SK-N-SH (cell line): ENCODE measurements around the gene ELOVL2. TPM values are rescaled to one million over a fixed set of nuclear protein-coding genes. Genes with fewer than 3 reads are reported as not detected.

Experiments used
- CTCF ChIA-PET: fragments of 300-600, 350-600 bp; formaldehyde crosslinking; extraction: SDS; loops from one replicate; lab custom pipeline; 2021; lab: Yijun Ruan, JAX
- POLR2A ChIA-PET: fragments of 350-600 bp; sonication (Branson Sonifier 250); formaldehyde crosslinking; extraction: SDS; loops from one replicate; lab custom pipeline; 2020; ENCODE audit warnings: antibody characterized with exemption, inconsistent platforms; lab: Yijun Ruan, JAX
- DNase-seq: peaks from one replicate; pipeline ENCODE4 v3.0.0; 2012
- H2AFZ ChIP-seq: fragments of 200-600 bp; sonication (generic); 2 replicates; pipeline ENCODE4 v1.8.1; 2016; ENCODE audit warnings: antibody characterized with exemption, mild to moderate bottlenecking, low read depth
- H3F3A ChIP-seq: fragments of 200-600 bp; sonication (generic); replicated peaks from 2 replicates; pipeline ENCODE3; 2016; ENCODE audit warnings: antibody characterized with exemption, mild to moderate bottlenecking; ENCODE audit not compliant: insufficient read depth
- H3K27ac ChIP-seq, 2 experiments: fragments of 200-500 bp in 1 of 2; fragments of 200-600 bp in 1 of 2; sonication (Bioruptor generic) in 1 of 2; sonication (generic), shearing (Covaris generic) in 1 of 2; 2 replicates each; pipeline versions ENCODE4 v1.5.1 to v1.6.1; 2014 to 2016; ENCODE audit warnings: low read depth in 2 of 2, inconsistent platforms in 1 of 2, low read length in 1 of 2, mild to moderate bottlenecking in 1 of 2, mixed read lengths in 1 of 2
- H3K27me3 ChIP-seq: fragments of 200-600 bp; sonication (generic), shearing (Covaris generic); 2 replicates; pipeline ENCODE4 v1.6.1; 2016; ENCODE audit warnings: mixed run types; ENCODE audit not compliant: insufficient read depth
- H3K36me3 ChIP-seq, 2 experiments: fragments of 200-500 bp in 1 of 2; fragments of 200-600 bp in 1 of 2; sonication (Bioruptor generic) in 1 of 2; sonication (generic) in 1 of 2; replicated peaks in 1 of 2; 2 replicates each; pipeline versions ENCODE3 to v1.5.1; 2014 to 2016; ENCODE audit warnings: low read length in 1 of 2, mild to moderate bottlenecking in 1 of 2; ENCODE audit not compliant: insufficient read depth in 2 of 2, control insufficient read depth in 1 of 2
- H3K4me1 ChIP-seq, 2 experiments: fragments of 200-500 bp in 1 of 2; fragments of 200-600 bp in 1 of 2; sonication (Bioruptor generic) in 1 of 2; sonication (generic), shearing (Covaris generic) in 1 of 2; 2 replicates each; pipeline versions ENCODE4 v1.5.1 to v1.6.1; 2014 to 2016; ENCODE audit warnings: low read depth in 1 of 2, low read length in 1 of 2, mixed run types in 1 of 2; ENCODE audit not compliant: insufficient read depth in 2 of 2, control insufficient read depth in 1 of 2
- H3K4me2 ChIP-seq: fragments of 200-600 bp; sonication (generic), shearing (Covaris generic); 2 replicates; pipeline ENCODE4 v1.6.1; 2017; ENCODE audit warnings: mixed run types
- H3K4me3 ChIP-seq, 2 experiments: fragments of 200-500 bp in 1 of 2; fragments of 200-600 bp in 1 of 2; sonication (Bioruptor generic) in 1 of 2; sonication (generic), shearing (Covaris generic) in 1 of 2; 2 replicates each; pipeline versions ENCODE4 v1.5.1 to v1.8.1; 2014 to 2016; ENCODE audit warnings: low read depth in 2 of 2, inconsistent platforms in 1 of 2, low read length in 1 of 2, mild to moderate bottlenecking in 1 of 2, mixed read lengths in 1 of 2, moderate library complexity in 1 of 2
- H3K79me2 ChIP-seq: fragments of 200-600 bp; sonication (generic); 2 replicates; pipeline ENCODE4 v1.8.1; 2017; ENCODE audit warnings: mild to moderate bottlenecking; ENCODE audit not compliant: insufficient read depth
- H3K9ac ChIP-seq: fragments of 200-600 bp; sonication (generic); 2 replicates; pipeline ENCODE4 v1.6.1; 2017; ENCODE audit warnings: mixed run types
- H3K9me2 ChIP-seq: fragments of 200-600 bp; sonication (generic); 2 replicates; pipeline ENCODE4 v1.6.1; 2017; ENCODE audit warnings: mixed run types
- H3K9me3 ChIP-seq: fragments of 200-600 bp; sonication (generic); 2 replicates; pipeline ENCODE4 v1.6.1; 2017; ENCODE audit warnings: mixed run types, mild to moderate bottlenecking, moderate library complexity
- H4K20me1 ChIP-seq: fragments of 200-600 bp; sonication (generic); 2 replicates; pipeline ENCODE4 v1.6.1; 2017; ENCODE audit warnings: mild to moderate bottlenecking, mixed run types; ENCODE audit not compliant: insufficient read depth
- CHD2 ChIP-seq: fragments of 150-350 bp; IDR thresholded peaks from 2 replicates; pipeline ENCODE4 v1.6.1; 2018; ENCODE audit warnings: low read length; ENCODE audit not compliant: partially characterized antibody
- ELF1 ChIP-seq: IDR thresholded peaks from 2 replicates; pipeline ENCODE4 v1.4.0; 2012
- FOSL2 ChIP-seq: IDR thresholded peaks from 2 replicates; pipeline ENCODE4 v1.4.0; 2012; ENCODE audit warnings: low read depth, mild to moderate bottlenecking, moderate library complexity, borderline replicate concordance
- FOXJ3 ChIP-seq: sonication (generic); formaldehyde crosslinking; IDR thresholded peaks from 2 replicates; pipeline ENCODE4 v1.5.1; 2020; ENCODE audit warnings: mild to moderate bottlenecking, missing genetic modification reagents
- FOXM1 ChIP-seq: IDR thresholded peaks from 2 replicates; pipeline ENCODE4 v1.4.0; 2012; ENCODE audit warnings: low read depth, mild to moderate bottlenecking
- GABPA ChIP-seq: IDR thresholded peaks from 2 replicates; pipeline ENCODE4 v1.4.0; 2012; ENCODE audit warnings: low read depth, mild to moderate bottlenecking
- GATA2 ChIP-seq: sonication (generic); formaldehyde crosslinking; IDR thresholded peaks from 2 replicates; pipeline ENCODE4 v1.5.0; 2020; ENCODE audit warnings: mild to moderate bottlenecking, missing genetic modification reagents
- MAX ChIP-seq: IDR thresholded peaks from 2 replicates; pipeline ENCODE4 v1.4.0; 2012; ENCODE audit warnings: low read depth
- NFIC ChIP-seq: IDR thresholded peaks from 2 replicates; pipeline ENCODE4 v1.4.0; 2012; ENCODE audit warnings: borderline replicate concordance
- POLR2AphosphoS5 ChIP-seq: IDR thresholded peaks from 2 replicates; pipeline ENCODE4 v1.6.1; 2012; ENCODE audit warnings: low read depth, low read length
- RCOR1 ChIP-seq: fragments of 150-350 bp; IDR thresholded peaks from 2 replicates; pipeline ENCODE4 v1.6.1; 2017; ENCODE audit warnings: antibody characterized with exemption, low read length
- RFX5 ChIP-seq: IDR thresholded peaks from 2 replicates; pipeline ENCODE4 v1.6.1; 2012; ENCODE audit warnings: mild to moderate bottlenecking, improper control_type of control experiment, low read length
- RXRA ChIP-seq: IDR thresholded peaks from 2 replicates; pipeline ENCODE4 v1.4.0; 2012; ENCODE audit warnings: low read depth, mild to moderate bottlenecking, borderline replicate concordance
- YY1 ChIP-seq: IDR thresholded peaks from 2 replicates; pipeline ENCODE4 v1.4.0; 2012; ENCODE audit warnings: low read depth, mild to moderate bottlenecking
- ZBTB33 ChIP-seq: IDR thresholded peaks from 2 replicates; pipeline ENCODE4 v1.4.0; 2012; ENCODE audit warnings: low read depth, borderline replicate concordance
- WGBS: methylation state at CpG from one replicate; pipeline ENCODE4 v1.1.6; 2017; ENCODE audit warnings: low lambda C conversion rate; 5-methylcytosine and 5-hydroxymethylcytosine counted together
- polyA plus RNA-seq, 3 experiments: library from polyadenylated mRNA; depleted of rRNA; stranded (reverse); fragments of >200 nt; gene quantifications; 2 replicates each; pipeline ENCODE4 v1.2.3, GENCODE V29; 2012
- TF ChIP-seq, protein P1 (sequence below): IDR thresholded peaks from 2 replicates; pipeline ENCODE4; 2012
- TF ChIP-seq, protein P2 (sequence below): fragments of 200-600 bp; sonication (generic); IDR thresholded peaks from 2 replicates; pipeline ENCODE4 v1.6.1; 2017; ENCODE audit warnings: antibody characterized with exemption, mild to moderate bottlenecking, moderate library complexity
- TF ChIP-seq, protein P3 (sequence below): fragments of 150-350 bp; IDR thresholded peaks from 2 replicates; pipeline ENCODE4 v1.6.1; 2017; ENCODE audit warnings: antibody characterized with exemption, low read length, low read depth, borderline replicate concordance
- TF ChIP-seq, protein P4 (sequence below): IDR thresholded peaks from 2 replicates; pipeline ENCODE4 v1.4.0; 2012; ENCODE audit warnings: low read depth, borderline replicate concordance

The ELOVL2 gene
- polyA plus RNA-seq, 1 of the 3 experiments (the other 2 are of a cell fraction), result 0.39 TPM

- no peaks in the 10 kb centered on the region for H3K79me2 ChIP-seq
- POLR2A ChIA-PET, result no interaction called here
- no peaks in the 10 kb centered on the region for H4K20me1 ChIP-seq
- H3K4me3 ChIP-seq, result no peak overlapping the region
- H3F3A ChIP-seq, result no peaks in the 10 kb centered on the region
- TF ChIP-seq FOSL2 (no peak), NFIC (no peak), GABPA (no peak), FOXM1 (no peak), RXRA (no peak), CHD2 (no peak), ZBTB33 (no peak), RFX5 (no peak), ELF1 (no peak), POLR2AphosphoS5 (no peak), FOXJ3 (CRISPR knock-in tag) (no peak), RCOR1 (no peak), YY1 (no peak), GATA2 (CRISPR knock-in tag) (no peak), MAX (no peak)
- TF ChIP-seq, protein P1, sequence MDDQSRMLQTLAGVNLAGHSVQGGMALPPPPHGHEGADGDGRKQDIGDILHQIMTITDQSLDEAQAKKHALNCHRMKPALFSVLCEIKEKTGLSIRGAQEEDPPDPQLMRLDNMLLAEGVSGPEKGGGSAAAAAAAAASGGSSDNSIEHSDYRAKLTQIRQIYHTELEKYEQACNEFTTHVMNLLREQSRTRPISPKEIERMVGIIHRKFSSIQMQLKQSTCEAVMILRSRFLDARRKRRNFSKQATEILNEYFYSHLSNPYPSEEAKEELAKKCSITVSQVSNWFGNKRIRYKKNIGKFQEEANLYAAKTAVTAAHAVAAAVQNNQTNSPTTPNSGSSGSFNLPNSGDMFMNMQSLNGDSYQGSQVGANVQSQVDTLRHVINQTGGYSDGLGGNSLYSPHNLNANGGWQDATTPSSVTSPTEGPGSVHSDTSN, result no peak
- TF ChIP-seq, protein P2, sequence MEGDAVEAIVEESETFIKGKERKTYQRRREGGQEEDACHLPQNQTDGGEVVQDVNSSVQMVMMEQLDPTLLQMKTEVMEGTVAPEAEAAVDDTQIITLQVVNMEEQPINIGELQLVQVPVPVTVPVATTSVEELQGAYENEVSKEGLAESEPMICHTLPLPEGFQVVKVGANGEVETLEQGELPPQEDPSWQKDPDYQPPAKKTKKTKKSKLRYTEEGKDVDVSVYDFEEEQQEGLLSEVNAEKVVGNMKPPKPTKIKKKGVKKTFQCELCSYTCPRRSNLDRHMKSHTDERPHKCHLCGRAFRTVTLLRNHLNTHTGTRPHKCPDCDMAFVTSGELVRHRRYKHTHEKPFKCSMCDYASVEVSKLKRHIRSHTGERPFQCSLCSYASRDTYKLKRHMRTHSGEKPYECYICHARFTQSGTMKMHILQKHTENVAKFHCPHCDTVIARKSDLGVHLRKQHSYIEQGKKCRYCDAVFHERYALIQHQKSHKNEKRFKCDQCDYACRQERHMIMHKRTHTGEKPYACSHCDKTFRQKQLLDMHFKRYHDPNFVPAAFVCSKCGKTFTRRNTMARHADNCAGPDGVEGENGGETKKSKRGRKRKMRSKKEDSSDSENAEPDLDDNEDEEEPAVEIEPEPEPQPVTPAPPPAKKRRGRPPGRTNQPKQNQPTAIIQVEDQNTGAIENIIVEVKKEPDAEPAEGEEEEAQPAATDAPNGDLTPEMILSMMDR, result no peak
- TF ChIP-seq, protein P3, sequence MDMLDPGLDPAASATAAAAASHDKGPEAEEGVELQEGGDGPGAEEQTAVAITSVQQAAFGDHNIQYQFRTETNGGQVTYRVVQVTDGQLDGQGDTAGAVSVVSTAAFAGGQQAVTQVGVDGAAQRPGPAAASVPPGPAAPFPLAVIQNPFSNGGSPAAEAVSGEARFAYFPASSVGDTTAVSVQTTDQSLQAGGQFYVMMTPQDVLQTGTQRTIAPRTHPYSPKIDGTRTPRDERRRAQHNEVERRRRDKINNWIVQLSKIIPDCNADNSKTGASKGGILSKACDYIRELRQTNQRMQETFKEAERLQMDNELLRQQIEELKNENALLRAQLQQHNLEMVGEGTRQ, result no peak
- TF ChIP-seq, protein P4, sequence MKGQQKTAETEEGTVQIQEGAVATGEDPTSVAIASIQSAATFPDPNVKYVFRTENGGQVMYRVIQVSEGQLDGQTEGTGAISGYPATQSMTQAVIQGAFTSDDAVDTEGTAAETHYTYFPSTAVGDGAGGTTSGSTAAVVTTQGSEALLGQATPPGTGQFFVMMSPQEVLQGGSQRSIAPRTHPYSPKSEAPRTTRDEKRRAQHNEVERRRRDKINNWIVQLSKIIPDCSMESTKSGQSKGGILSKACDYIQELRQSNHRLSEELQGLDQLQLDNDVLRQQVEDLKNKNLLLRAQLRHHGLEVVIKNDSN, result no peak
- no peaks in the 10 kb centered on the region for H3K36me3 ChIP-seq
- no peak overlapping the region for H2AFZ ChIP-seq
- no peak overlapping the region for H3K9ac ChIP-seq
- WGBS, result 74% methylated on average over 6 of the region's 6 CpGs
- CTCF ChIA-PET, result interaction anchor here (0.8 to 2.3 kb wide), 5 partner anchors 17 to 546 kb away, joined by 3 to 22 read pairs (median 4); partner anchors contain the start of gene ELOVL2
- no peaks in the 10 kb centered on the region for H3K9me2 ChIP-seq
- no peak for DNase-seq
- H3K27ac ChIP-seq, result no peak overlapping the region
- no peaks in the 10 kb centered on the region for H3K9me3 ChIP-seq
- no peak overlapping the region for H3K4me2 ChIP-seq
- H3K4me1 ChIP-seq, result no peaks in the 10 kb centered on the region; a peak in 1 of 4 replicates
- H3K27me3 ChIP-seq, result no peaks in the 10 kb centered on the region
These were observed 94.3 kb downstream of the ELOVL2 start for GRCh38 chr6:10949579-10950490.
